ENCODE results near the gene C1GALT1C1. TPM values are rescaled to one million over a fixed set of nuclear protein-coding genes. Genes with fewer than 3 reads are reported as not detected.
"Not testable (repeated sequence)": the region's sequence is repeated elsewhere in the genome, so short reads cannot be mapped to it uniquely, and the experiment has no call there.

The C1GALT1C1 gene
- total RNA-seq = 14.7 TPM

GRCh38 chrX:120629667-120630537, at the start of gene C1GALT1C1:
Gene C1GALT1C1, minus strand, starts transcription at chrX:120630054. Its CDS starts 2,888 bp downstream, at chrX:120627166.
- peak; percentile 99 for ATAC-seq
- DNase-seq (ENCODE audit: low spot score) = peak; percentile 92
- intact Hi-C loops (cut with DNase I) = no loop called here

GRCh38 chrX:120677004-120677652, 47.3 kb upstream of the C1GALT1C1 start:
- intact Hi-C loops (cut with DNase I) = no loop called here
- DNase-seq (ENCODE audit: low spot score) = no peak
- ATAC-seq = no peak

- DNase-seq (ENCODE audit: low spot score) (no peak), ATAC-seq (no peak)
- intact Hi-C loops (cut with DNase I) = no loop called here
Measured at GRCh38 chrX:120672841-120673530, 43.1 kb upstream of the C1GALT1C1 start.

GRCh38 chrX:120672389-120672788, 42.5 kb upstream of the C1GALT1C1 start:
- ATAC-seq (peak; percentile 93), DNase-seq (ENCODE audit: low spot score) (peak; percentile 58)
- intact Hi-C loops (cut with DNase I) = no loop called here

- ATAC-seq (no peak), DNase-seq (ENCODE audit: low spot score) (no peak)
- intact Hi-C loops (cut with DNase I) = no loop called here
Measured at GRCh38 chrX:120671963-120672362, 42.1 kb upstream of the C1GALT1C1 start.

GRCh38 chrX:120668357-120668756, 38.5 kb upstream of the C1GALT1C1 start:
- no peak for DNase-seq (ENCODE audit: low spot score)
- no peak for ATAC-seq
- intact Hi-C loops (cut with DNase I) = no loop called here

- ATAC-seq; intact Hi-C loops (cut with DNase I); DNase-seq (ENCODE audit: low spot score): not testable (repeated sequence)
Measured at GRCh38 chrX:120664535-120664934, 34.7 kb upstream of the C1GALT1C1 start.

GRCh38 chrX:120664081-120664480, 34.2 kb upstream of the C1GALT1C1 start:
- intact Hi-C loops (cut with DNase I) = no loop called here

GRCh38 chrX:120662662-120663061, 32.8 kb upstream of the C1GALT1C1 start:
- no peak for DNase-seq (ENCODE audit: low spot score)
- no peak for ATAC-seq
- intact Hi-C loops (cut with DNase I) = no loop called here

More at GRCh38 chrX:120664081-120664480, 34.2 kb upstream of the C1GALT1C1 start:
- DNase-seq (ENCODE audit: low spot score) (no peak), ATAC-seq (no peak)

- no peak for DNase-seq (ENCODE audit: low spot score)
- intact Hi-C loops (cut with DNase I) = no loop called here
- no peak for ATAC-seq
Measured at GRCh38 chrX:120660637-120661036, 30.8 kb upstream of the C1GALT1C1 start.

GRCh38 chrX:120653000-120653399, 23.1 kb upstream of the C1GALT1C1 start:
- DNase-seq (ENCODE audit: low spot score) (no peak), ATAC-seq (no peak)
- intact Hi-C loops (cut with DNase I) = no loop called here

GRCh38 chrX:120652256-120652655, 22.4 kb upstream of the C1GALT1C1 start:
- ATAC-seq; intact Hi-C loops (cut with DNase I); DNase-seq (ENCODE audit: low spot score): not testable (repeated sequence)

GRCh38 chrX:120647127-120647526, 17.3 kb upstream of the C1GALT1C1 start:
- DNase-seq (ENCODE audit: low spot score) (no peak), ATAC-seq (no peak)
- intact Hi-C loops (cut with DNase I) = no loop called here

GRCh38 chrX:120642871-120643270, 13.0 kb upstream of the C1GALT1C1 start:
- intact Hi-C loops (cut with DNase I) = no loop called here
- ATAC-seq (no peak), DNase-seq (ENCODE audit: low spot score) (no peak)

GRCh38 chrX:120638619-120639018, 8.8 kb upstream of the C1GALT1C1 start:
- ATAC-seq = no peak
- intact Hi-C loops (cut with DNase I) = no loop called here
- DNase-seq (ENCODE audit: low spot score) = no peak

- no peak for DNase-seq (ENCODE audit: low spot score)
- ATAC-seq = no peak
- intact Hi-C loops (cut with DNase I) = no loop called here
Measured at GRCh38 chrX:120625371-120625770, 4.5 kb downstream of the C1GALT1C1 start.

- ATAC-seq = no peak
- no peak for DNase-seq (ENCODE audit: low spot score)
- intact Hi-C loops (cut with DNase I) = no loop called here
Measured at GRCh38 chrX:120617996-120618630, 11.7 kb downstream of the C1GALT1C1 start.

- no peak for DNase-seq (ENCODE audit: low spot score)
- intact Hi-C loops (cut with DNase I) = no loop called here
- ATAC-seq = no peak
Measured at GRCh38 chrX:120614816-120615215, 15.0 kb downstream of the C1GALT1C1 start.

- DNase-seq (ENCODE audit: low spot score) (no peak), ATAC-seq (no peak)
- intact Hi-C loops (cut with DNase I) = no loop called here
Measured at GRCh38 chrX:120612086-120612485, 17.8 kb downstream of the C1GALT1C1 start.

Data from sciatic nerve (tissue), 2 donors.